ENCODE measurements around the gene MET. TPM values are rescaled to one million over a fixed set of nuclear protein-coding genes. Genes with fewer than 3 reads are reported as not detected.
"Not testable (repeated sequence)": the region's sequence is repeated elsewhere in the genome, so short reads cannot be mapped to it uniquely, and the experiment has no call there.

Gene MET
- total RNA-seq, 1 donor from 2014 or later, result 15.2 TPM

- no peak for DNase-seq (ENCODE audit: extremely low spot score in 2 of 2)
- intact Hi-C loops (cut with DNase I), result no loop called here
Observed at GRCh38 chr7:116717137-116717536, 45.1 kb downstream of the MET start.

DNA sequence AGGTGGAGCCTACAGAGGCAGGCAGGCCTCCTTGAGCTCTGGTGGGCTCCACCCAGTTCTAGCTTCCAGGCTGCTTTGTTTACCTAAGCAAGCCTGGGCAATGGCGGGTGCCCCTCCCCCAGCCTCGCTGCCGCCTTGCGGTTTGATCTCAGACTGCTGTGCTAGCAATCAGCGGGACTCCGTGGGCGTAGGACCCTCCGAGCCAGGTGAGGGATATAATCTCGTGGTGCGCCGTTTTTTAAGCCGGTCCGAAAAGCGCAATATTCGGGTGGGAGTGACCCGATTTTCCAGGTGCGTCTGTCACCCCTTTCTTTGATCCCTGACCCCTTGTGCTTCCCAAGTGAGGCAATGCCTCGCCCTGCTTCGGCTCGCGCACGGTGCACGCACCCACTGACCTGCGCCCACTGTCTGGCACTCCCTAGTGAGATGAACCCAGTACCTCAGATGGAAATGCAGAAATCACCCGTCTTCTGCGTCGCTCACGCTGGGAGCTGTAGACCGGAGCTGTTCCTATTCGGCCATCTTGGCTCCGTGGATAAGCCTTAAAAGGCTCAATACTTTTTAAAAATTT, 52.0 kb downstream of the MET start:
- H3K9me3 ChIP-seq; H3K27me3 ChIP-seq; H3K4me1 ChIP-seq; DNase-seq (ENCODE audit: extremely low spot score in 2 of 2); H3K27ac ChIP-seq; H3K4me3 ChIP-seq; intact Hi-C loops (cut with DNase I); H3K36me3 ChIP-seq: not testable (repeated sequence)

More at GRCh38 chr7:116717137-116717536, 45.1 kb downstream of the MET start:
- Histone ChIP-seq H3K36me3 (no peaks in the 10 kb centered on the region), H3K4me3 (no peak overlapping the region), H3K27me3 (no peaks in the 10 kb centered on the region), H3K9me3 (no peaks in the 10 kb centered on the region), H3K4me1 (peaks cover 9% of the 10 kb centered on the region), H3K27ac (no peak overlapping the region)
- no peak for TF ChIP-seq POLR2AphosphoS5 (IDR thresholded peaks at IDR 0.05; ENCODE audit: insufficient read depth in 1 of 2, low read depth in 1 of 2)
- TF ChIP-seq, protein P1, sequence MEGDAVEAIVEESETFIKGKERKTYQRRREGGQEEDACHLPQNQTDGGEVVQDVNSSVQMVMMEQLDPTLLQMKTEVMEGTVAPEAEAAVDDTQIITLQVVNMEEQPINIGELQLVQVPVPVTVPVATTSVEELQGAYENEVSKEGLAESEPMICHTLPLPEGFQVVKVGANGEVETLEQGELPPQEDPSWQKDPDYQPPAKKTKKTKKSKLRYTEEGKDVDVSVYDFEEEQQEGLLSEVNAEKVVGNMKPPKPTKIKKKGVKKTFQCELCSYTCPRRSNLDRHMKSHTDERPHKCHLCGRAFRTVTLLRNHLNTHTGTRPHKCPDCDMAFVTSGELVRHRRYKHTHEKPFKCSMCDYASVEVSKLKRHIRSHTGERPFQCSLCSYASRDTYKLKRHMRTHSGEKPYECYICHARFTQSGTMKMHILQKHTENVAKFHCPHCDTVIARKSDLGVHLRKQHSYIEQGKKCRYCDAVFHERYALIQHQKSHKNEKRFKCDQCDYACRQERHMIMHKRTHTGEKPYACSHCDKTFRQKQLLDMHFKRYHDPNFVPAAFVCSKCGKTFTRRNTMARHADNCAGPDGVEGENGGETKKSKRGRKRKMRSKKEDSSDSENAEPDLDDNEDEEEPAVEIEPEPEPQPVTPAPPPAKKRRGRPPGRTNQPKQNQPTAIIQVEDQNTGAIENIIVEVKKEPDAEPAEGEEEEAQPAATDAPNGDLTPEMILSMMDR (IDR thresholded peaks at IDR 0.05), result no peak
- TF ChIP-seq POLR2A (IDR thresholded peaks at IDR 0.05), result no peak

DNA sequence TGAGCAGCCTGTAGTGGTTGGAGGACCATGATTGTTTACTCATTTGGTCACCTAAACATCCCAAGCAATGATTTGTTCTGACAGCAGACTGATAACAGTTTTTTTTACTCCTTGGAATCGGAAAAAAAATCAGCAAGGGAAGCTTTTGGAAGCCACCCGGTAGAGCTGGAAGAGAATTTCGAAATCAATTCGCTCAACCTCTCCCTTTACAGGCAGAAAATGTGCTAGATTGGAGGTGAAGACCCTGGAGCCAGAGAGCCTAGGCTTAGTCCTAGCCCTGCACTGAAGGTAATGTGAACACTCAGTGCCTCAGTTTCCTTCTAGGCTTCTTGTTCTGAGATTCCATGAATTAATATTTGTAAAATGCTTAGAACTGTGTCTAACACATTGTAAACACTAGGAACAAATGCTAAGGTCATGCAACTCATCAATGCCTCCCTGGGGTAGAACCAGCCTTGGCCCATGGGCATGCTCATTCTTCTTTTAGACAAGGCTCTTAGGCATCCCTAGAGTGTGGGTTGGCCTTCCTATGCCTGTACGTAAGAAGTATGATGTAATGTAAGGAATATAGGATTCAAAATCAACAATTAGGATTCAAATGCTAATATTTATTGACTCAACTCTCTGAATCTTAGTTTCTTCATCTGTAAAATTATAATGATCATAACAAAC, 52.7 kb downstream of the MET start:
- no peaks in the 10 kb centered on the region for H3K9me3 ChIP-seq

DNA sequence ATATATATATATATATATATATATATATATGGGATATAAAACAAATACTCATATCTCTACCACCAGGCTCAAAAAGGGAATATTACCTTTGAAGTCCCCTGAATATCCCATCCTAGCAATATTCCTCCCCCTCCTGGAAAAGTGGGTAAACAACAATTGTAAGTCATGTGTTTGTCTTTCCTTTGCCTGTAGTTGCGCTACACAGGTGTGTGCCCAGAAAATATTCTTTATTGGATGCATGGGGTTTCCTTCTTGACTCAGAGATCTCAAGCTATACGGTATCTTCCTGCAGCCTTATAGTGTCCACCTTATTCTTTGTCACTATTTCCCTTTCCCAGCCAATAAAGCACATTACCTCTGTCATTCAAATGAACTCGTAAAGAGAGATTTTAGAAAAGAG, 54.2 kb downstream of the MET start:
- Histone ChIP-seq H3K27me3 (no peaks in the 10 kb centered on the region), H3K36me3 (no peaks in the 10 kb centered on the region), H3K27ac (no peak overlapping the region), H3K4me3 (no peak overlapping the region), H3K4me1 (peaks cover 8% of the 10 kb centered on the region), H3K9me3 (no peaks in the 10 kb centered on the region)
- DNase-seq (ENCODE audit: extremely low spot score in 2 of 2), result no peak
- intact Hi-C loops (cut with DNase I), result no loop called here
- TF ChIP-seq POLR2AphosphoS5 (IDR thresholded peaks at IDR 0.05; ENCODE audit: insufficient read depth in 1 of 2, low read depth in 1 of 2), result no peak
- TF ChIP-seq, protein P1 (IDR thresholded peaks at IDR 0.05), result no peak
- TF ChIP-seq POLR2A (IDR thresholded peaks at IDR 0.05), result no peak

More for the DNA sequence above, 52.7 kb downstream of the MET start:
- Histone ChIP-seq H3K27me3 (no peaks in the 10 kb centered on the region), H3K4me1 (peaks cover 8% of the 10 kb centered on the region), H3K36me3 (no peaks in the 10 kb centered on the region), H3K27ac (no peak overlapping the region), H3K4me3 (no peak overlapping the region)
- DNase-seq (ENCODE audit: extremely low spot score in 2 of 2), result no peak
- intact Hi-C loops (cut with DNase I), result no loop called here
- TF ChIP-seq, protein P1 (IDR thresholded peaks at IDR 0.05), result no peak
- no peak for TF ChIP-seq POLR2A (IDR thresholded peaks at IDR 0.05)
- TF ChIP-seq POLR2AphosphoS5 (IDR thresholded peaks at IDR 0.05; ENCODE audit: insufficient read depth in 1 of 2, low read depth in 1 of 2), result no peak

DNA sequence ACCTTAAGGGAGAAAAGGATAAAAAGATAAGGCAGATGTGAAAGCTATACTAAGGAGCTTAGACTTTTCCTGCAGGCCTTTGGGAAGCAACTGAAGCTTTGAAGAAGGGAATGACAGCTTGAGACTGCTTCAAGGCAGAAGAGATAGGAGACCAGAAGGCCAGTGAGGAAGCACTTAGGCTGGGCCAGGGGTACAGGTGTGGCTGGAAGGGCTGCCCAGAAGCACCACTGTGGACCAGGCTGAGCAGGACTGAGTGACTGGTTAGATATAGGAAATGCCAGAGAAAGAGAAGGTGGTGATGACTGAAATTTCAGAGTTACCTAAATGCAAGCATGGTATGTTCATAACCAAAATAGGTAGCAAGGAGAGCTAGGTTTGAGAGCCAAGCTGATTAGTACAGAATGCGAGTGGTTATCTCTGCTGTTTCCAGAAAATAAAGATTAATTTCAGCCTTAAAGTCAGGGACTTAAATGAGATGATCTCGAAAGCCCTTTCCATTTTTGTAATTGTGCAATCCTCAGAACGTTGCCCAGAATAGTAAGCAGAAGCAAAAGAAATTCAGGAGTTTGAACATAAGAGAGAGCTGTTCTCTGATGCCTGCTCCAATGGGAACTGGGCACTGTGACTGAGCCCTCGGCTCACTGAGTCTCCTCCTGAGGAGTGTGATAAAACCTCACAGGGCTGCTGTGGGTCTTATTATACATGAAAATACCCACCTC, 54.9 kb downstream of the MET start:
- intact Hi-C loops (cut with DNase I), result no loop called here
- no peak for DNase-seq (ENCODE audit: extremely low spot score in 2 of 2)
- no peak overlapping the region for H3K27ac ChIP-seq

More for the DNA sequence above, 54.9 kb downstream of the MET start:
- TF ChIP-seq POLR2AphosphoS5 (IDR thresholded peaks at IDR 0.05; ENCODE audit: insufficient read depth in 1 of 2, low read depth in 1 of 2), result no peak
- TF ChIP-seq, protein P1 (IDR thresholded peaks at IDR 0.05), result no peak
- no peak for TF ChIP-seq POLR2A (IDR thresholded peaks at IDR 0.05)
- Histone ChIP-seq H3K4me3 (no peak overlapping the region), H3K36me3 (no peaks in the 10 kb centered on the region), H3K27me3 (no peaks in the 10 kb centered on the region), H3K9me3 (no peaks in the 10 kb centered on the region), H3K4me1 (peaks cover 8% of the 10 kb centered on the region)
